ENCODE results near the gene HOXB13. TPM values are rescaled to one million over a fixed set of nuclear protein-coding genes. Genes with fewer than 3 reads are reported as not detected.
"Not testable (repeated sequence)": the region's sequence is repeated elsewhere in the genome, so short reads cannot be mapped to it uniquely, and the experiment has no call there.

HOXB13 gene
- total RNA-seq, 1 donor from 2014 or later = not detected

- no peak for DNase-seq (ENCODE audit: extremely low spot score, unreplicated experiment)
- Mint-ChIP-seq H3K4me1 (ENCODE audit: unreplicated experiment) (peaks cover 12% of the 10 kb centered on the region), H3K27ac (no peak overlapping the region), H3K4me3 (peak overlapping the region; percentile 45), H3K9me3 (no peaks in the 10 kb centered on the region), H3K36me3 (no peaks in the 10 kb centered on the region), H3K27me3 (peaks cover 100% of the 10 kb centered on the region)
- no peak for TF ChIP-seq CTCF (conservative IDR thresholded peaks at IDR 0.05)
Measured at GRCh38 chr17:48719642-48720265, 8.8 kb downstream of the HOXB13 start.

DNA sequence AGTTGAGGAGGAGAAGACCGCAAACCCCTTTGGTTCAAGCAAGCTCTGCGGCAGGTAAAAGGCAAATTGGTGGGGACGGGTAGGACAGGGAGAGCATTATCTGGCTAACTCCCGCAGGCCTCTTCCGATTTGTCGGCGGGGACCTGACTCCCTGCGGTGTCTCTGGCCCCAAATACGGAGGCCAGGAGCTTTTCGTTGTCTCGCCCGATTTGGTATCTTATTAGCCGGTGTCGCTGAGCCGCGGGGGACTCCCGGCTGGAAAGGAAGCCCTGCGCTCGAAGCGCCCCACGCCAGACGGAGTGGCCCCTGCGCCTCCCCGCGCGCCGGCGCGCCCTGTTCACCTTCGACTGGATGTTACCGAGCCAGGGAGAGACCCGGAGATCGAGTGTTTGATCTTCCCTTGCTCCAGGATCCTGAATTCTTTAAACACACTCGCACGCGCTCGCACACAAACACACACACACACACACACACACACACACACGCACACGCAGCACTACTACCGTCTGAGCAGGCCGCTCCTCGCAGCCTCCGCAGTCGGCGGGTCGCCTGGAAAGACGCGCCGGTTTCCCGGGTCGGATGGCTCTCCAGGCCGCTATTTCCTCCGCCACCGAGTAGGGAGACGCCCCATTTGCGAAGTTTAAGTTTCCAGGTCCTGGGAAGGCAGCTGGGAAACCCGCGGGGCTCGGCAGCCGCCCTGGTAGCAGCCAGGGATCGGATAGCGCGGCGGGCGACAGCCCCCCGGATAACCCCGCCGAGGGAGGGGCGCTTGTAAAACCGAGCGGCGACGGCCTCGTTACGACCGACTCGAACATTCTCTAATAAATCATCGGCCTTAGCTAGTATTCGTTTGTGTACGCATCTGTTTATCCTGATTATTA lies 9.5 kb downstream of the HOXB13 start:
- TF ChIP-seq CTCF (conservative IDR thresholded peaks at IDR 0.05) = no peak
- Mint-ChIP-seq H3K9me3 (no peaks in the 10 kb centered on the region), H3K4me1 (ENCODE audit: unreplicated experiment) (peaks cover 11% of the 10 kb centered on the region), H3K27ac (peak overlapping the region; percentile 53), H3K27me3 (peaks cover 100% of the 10 kb centered on the region), H3K4me3 (peak overlapping the region; percentile 71), H3K36me3 (no peaks in the 10 kb centered on the region)
- DNase-seq (ENCODE audit: extremely low spot score, unreplicated experiment) = no peak

DNA sequence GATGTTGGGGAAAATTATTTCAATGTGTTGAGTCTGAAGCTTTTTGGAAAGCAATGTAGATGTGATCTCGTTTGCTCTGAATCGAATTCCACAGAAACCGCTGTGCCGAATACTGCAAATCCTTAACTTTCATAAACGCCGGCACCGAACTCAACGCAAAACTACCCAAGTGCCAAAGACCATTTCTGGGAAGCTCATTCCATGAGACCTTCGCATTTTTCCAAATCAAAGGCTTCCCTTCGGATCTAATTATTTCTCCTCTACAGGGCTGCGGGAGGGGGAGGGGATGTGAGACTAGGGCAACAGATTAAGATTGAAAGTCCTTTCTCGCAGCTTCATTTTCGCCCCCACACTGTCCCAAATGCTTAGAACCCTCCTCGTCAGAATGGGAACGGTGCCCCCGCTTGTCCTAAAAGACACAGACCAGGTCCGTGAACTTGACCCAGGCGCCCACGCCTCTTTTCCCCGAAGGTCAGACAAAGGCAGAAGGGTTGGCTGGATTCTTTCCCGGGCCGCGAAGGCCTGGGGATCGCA lies 10.3 kb downstream of the HOXB13 start:
- H3K27ac Mint-ChIP-seq = no peak overlapping the region
- DNase-seq (ENCODE audit: extremely low spot score, unreplicated experiment) = no peak
- peak overlapping the region; percentile 64 for H3K4me3 Mint-ChIP-seq
- no peaks in the 10 kb centered on the region for H3K9me3 Mint-ChIP-seq
- TF ChIP-seq CTCF (conservative IDR thresholded peaks at IDR 0.05) = no peak
- H3K36me3 Mint-ChIP-seq = no peaks in the 10 kb centered on the region
- peaks cover 100% of the 10 kb centered on the region for H3K27me3 Mint-ChIP-seq
- H3K4me1 Mint-ChIP-seq (ENCODE audit: unreplicated experiment) = peaks cover 9% of the 10 kb centered on the region

GRCh38 chr17:48717367-48718226 lies 11.0 kb downstream of the HOXB13 start:
- Mint-ChIP-seq H3K36me3 (no peaks in the 10 kb centered on the region), H3K4me1 (ENCODE audit: unreplicated experiment) (peaks cover 9% of the 10 kb centered on the region), H3K27me3 (peaks cover 98% of the 10 kb centered on the region), H3K4me3 (peak overlapping the region; percentile 13), H3K9me3 (no peaks in the 10 kb centered on the region), H3K27ac (peak overlapping the region; percentile 10)
- TF ChIP-seq CTCF (conservative IDR thresholded peaks at IDR 0.05) = no peak
- no peak for DNase-seq (ENCODE audit: extremely low spot score, unreplicated experiment)

DNA sequence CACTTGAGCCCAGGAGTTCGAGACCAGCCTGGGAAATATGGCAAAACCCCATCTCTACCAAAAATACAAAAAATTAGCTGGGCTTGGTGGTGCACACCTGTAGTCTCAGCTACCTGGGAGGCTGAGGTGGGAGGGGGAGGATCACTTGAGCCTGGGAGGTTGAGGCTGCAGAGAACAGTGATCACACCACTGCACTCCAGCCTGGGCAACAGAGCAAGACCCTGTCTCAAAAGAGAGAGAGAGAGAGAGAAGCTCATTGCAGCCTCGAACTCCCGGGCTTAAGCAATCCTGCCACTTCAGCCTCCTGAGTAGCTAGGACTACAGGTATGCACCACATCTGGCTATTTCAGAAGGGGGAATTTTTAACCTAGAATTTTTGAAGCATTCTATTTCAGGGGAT lies 12.0 kb downstream of the HOXB13 start:
- H3K27ac Mint-ChIP-seq, H3K36me3 Mint-ChIP-seq: not testable (repeated sequence)
- H3K27me3 Mint-ChIP-seq = peaks cover 94% of the 10 kb centered on the region

More for the DNA sequence above, 12.0 kb downstream of the HOXB13 start:
- not testable (repeated sequence) for H3K4me3 Mint-ChIP-seq; DNase-seq (ENCODE audit: extremely low spot score, unreplicated experiment); H3K9me3 Mint-ChIP-seq; H3K4me1 Mint-ChIP-seq (ENCODE audit: unreplicated experiment)

All from type B pancreatic cell (in vitro differentiated cells).